ENCODE measurements around the gene SAMMSON.

The SAMMSON gene

DNA sequence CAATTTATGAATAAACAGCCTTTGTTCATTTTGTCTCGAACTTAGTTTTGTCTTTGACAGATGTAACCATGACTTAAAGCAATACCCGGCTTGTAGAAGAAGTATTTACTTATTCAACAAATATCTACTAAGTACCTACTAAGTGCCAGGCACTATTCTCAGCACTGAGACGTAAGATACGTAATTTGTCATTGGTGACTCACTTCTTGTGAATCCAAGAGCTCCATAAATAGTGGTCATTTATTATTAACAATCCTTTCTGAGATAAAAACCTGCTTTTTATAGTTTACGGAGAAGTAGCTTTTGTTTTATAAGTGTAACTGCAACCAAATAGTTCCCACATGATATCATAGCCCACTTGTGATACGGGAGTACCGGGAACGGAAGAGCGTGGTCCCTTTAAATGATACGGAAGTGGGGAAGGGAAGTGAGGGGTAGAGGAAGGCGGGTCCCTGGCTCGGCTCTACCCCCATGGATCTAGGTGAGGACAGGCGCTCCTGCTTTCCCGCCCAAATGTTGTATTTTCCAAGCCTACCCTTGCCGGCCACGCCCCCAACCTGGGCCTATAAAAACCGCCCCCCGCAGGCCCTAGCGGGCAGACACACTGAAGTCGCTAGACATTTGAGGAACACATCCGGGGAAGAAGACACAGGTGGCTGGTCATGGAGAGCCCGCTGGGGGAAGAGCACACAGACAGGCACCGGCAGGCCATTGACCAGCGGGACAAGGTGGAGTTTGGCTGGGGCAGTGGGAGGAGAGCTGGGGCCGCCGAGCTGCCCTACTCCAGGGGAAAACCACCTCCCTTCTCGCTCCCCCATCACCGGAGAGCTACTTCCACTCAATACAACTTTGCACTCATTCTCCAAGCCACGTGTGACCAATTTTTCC is at the start of gene SAMMSON:
Gene SAMMSON, plus strand, starts transcription at position 594 of the 888 bp plus-strand sequence.
- no peak for DNase-seq

DNA sequence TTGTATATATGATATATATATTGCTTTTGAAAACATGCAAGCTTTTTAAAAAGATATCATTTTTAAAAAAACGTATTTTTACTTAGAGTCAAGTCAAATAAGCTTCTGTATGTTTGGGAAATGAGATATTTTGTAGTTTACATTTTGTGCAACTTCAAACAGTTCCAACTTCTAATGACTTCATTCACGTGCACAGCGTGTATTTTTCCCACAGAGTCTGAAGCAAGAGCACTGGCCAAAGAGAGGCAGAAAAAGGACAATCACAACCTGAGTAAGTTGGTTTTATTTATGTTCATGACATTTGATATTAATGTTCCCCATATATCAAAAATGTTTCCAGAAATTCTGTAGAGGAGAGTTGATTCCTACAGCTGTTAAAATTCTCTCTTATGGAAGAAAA is 47.9 kb upstream of the SAMMSON start:
- DNase-seq, result no peak

- no peak for DNase-seq
These were observed 40.0 kb upstream of the SAMMSON start for GRCh38 chr3:69959581-69959980.

DNA sequence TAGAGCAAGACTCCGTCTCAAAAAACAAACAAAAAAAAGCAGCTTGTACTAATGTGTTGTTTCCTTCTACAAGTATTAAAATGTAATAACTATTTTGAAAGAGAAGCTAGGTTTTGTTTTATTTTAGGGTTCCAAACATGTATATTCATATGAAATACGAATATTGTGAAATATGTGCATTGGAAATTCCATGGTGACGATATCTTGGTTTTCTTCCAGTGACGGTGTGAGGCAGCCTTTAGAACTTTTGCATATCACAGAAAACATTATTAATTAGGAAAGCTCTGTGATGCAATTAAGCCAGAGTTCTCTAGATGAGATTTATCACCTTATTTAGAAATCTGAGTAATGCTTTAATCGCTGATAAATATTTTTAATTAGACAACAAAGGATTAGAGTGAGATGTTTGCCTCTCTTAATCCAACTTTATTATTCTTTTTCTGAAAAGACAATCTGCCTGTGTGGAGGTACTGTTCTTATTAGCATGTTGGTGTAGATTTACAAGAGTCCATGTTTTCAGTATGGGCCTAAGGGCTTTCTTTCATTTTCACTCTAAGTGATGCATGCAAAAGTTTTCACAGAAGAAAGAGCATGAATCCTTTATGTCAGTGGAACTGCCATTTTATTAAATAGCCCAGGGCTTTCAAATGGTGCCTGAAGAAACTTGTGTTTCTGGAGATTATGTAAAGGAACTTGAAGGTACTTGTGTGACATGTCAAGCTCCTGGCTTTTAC is 37.7 kb upstream of the SAMMSON start:
- no peak for DNase-seq

DNA sequence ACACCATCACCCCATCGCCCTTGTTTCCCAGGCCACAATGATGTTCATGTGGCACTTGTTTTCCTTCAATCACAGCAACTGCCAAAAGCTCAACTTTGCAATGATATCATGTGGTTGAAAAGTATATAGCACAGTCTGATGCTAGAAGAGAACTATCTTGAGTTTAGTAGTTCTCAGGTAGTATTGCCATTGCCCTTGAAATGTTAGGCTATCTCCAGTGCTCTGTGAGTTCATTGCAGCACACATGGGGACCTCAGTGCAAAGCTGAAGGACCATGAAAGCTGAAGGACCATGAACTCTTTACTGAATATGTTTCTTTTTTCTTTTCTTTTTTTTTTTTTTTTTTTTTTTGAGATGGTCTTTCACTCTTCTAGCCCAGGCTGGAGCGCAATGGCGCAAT is 35.9 kb upstream of the SAMMSON start:
- no peak for DNase-seq

DNA sequence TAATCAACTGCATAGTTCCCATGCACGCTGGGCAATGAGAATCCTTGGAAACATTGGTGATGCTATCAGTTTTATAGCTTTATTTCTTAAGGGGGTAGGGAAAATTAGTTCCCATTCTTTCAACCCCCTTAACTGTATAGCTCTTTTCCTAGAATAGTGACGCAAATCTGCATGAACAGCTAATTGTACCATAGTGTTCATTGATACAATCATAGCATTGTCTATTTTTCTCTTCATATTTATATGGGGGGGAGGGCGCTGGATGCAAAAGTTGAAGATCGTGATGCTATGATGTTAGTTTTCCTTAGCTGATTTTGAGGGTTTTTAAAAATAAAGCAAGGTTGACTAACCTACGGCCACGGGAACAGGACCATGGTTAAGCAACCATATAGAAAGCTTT is 32.4 kb upstream of the SAMMSON start:
- DNase-seq, result no peak

- no peak for DNase-seq
These were observed 28.7 kb upstream of the SAMMSON start for GRCh38 chr3:69970827-69971226.

DNA sequence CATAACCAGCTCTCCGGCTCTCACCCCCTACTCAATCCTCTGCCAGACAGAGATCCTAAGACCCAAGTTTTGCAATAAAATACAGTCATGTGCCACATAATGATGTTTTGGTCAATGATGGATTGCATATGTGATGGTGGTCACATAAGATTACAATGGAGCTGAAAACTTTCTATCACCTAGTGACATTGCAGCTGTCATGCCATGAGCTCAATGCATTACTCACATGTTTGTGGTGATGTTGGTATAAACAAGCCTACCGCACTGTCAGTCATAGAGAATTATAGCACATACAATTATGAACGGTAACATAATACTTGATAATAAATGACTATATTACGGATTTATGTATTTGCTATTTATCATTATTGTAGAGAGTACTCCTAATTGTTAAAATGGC is 26.9 kb upstream of the SAMMSON start:
- DNase-seq, result no peak

GRCh38 chr3:69976021-69976420 is 23.5 kb upstream of the SAMMSON start:
- DNase-seq, result no peak

DNA sequence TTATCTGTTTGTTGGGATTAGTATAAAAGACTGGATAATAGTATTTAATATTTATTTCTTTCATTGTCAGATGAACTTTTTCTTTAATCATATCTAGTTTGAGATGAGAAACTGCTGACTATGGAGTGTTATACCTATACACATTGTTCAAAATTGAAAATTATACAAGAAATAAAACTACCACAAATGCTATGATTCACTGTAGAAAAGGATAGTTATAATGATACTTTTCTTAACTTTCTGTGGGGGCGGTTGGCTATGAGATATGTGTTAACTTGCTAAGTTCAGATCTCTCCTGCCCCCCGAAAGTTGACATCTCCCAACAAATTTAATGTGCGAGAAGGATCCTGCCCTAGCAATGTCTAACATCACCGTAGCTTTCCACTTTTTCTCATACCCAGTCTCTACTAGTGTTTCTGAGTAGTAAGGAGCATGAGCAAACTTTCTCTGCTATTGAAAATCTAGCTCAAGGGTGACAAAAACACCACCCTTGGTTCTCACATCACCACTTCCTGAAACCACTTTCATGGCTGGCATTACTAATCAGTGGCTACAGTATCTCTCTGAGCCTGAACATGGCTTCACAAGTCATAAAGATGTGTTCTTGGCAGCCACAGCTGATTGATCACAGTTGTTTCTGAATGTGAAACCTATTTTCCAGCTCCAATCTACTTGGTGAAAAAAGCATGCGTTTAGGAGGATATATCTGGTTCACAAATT is 15.8 kb upstream of the SAMMSON start:
- DNase-seq, result no peak

DNA sequence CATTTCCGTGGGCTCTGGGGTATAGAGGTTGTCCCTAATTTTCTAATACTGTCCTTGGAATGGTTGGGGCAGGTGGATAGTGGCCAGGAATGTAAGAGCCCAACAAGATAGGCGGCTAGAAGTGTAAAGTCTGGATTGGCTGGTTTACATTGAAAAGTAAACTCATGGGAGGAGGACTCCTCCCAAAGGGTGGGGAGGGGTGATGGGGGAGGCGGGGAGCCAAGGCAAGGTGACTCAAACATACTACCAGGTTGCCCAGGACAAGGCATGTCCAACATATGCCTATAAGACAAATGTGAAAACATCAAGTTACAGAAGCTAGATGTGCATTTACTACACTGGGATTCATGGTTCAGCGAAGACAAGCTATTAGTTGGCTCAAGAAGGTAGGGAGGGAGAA is 14.3 kb upstream of the SAMMSON start:
- DNase-seq, result no peak

DNA sequence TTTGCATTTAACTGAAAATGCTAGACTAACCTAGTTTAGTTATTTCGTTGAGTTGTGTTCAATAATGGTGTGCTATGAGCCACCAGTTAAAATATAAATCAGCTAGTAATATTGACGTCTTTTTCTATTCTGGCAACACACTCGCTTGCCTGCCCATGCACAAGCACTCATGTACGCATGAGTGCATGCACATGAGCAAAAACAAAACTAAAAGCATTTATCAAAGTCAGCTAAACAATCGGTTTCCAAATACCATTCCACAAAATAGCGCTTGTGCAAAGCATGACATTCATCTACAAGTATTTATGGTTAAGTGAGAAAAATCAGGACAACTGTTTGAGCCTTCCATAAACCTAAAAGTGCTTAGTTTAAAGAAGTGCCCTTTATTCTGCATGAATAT is 13.1 kb upstream of the SAMMSON start:
- no peak for DNase-seq

DNA sequence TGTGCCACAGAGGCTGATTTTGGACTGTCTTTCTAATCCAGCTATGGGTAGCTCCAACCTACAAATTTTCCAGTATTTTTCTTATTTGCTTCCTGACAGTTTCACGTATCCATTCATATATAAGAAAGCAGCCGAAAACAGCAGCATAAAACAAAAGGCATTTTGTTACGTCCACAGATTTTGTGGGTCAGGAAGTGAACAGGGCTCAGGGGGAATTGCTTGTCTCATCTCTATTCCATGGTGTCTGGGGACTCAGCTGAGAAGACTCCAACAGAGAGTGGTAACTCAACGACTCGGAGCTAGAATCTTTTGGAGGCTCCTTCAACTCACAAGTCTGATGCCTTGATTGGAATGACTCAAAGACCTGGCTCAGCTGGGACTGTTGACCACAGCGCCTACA is 11.7 kb upstream of the SAMMSON start:
- DNase-seq, result no peak

GRCh38 chr3:69993757-69994156 is 5.8 kb upstream of the SAMMSON start:
- DNase-seq, result no peak

DNA sequence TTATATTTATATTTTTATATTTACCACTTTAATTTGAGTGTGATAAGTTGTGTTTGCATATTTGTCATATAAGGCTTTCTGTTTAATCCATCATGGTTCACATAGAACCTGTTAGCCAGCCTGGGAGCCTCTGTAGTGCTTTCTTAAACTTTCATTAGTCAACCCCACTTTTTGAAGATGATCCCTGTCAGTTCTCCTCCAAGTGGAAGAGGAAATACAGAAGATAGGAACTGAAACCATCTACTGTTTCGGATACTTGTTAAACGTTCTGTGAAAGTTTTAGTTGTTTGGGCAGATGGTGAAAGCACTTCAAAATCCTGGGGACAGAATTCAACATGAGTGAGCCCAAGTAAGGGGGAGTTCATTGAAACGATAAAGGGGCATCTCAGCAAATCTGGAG is 4.6 kb upstream of the SAMMSON start:
- DNase-seq, result no peak

DNA sequence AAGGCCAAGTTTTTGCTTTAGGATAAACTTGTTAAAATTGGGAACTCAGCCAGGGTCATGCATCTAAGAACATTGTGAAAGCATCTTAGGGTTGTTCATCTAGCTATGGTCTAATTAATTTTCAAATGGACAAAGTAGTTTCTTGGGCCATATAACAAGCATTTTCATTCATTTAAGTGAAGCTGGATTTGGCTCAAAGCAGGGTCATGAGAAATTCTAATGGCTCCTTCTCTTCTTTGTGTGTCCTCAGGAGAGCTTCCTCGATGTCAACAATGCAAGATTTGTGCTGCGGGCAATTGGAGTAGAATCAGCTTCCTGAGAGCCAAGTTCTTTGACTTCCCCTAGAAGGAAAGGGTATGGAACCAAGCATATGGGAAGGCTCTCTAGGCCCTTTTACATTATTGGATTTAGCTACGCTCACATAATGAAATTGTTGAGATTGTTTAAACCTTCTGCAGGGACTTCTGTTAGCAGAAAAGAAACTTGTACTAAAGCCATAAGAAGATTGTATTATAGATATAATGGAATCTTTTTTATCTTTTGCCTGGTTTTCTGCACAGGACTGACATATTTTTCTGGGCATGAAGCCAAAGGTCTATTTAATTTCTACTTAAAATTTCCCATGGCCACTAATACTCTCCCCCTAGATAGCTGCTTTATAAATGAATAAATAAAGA is 1.8 kb upstream of the SAMMSON start:
- DNase-seq, result no peak

GRCh38 chr3:69998759-69999139 is 784 bp upstream of the SAMMSON start:
- no peak for DNase-seq

- DNase-seq, result no peak
These were observed 486 bp downstream of the SAMMSON start for GRCh38 chr3:70000028-70000410.

DNA sequence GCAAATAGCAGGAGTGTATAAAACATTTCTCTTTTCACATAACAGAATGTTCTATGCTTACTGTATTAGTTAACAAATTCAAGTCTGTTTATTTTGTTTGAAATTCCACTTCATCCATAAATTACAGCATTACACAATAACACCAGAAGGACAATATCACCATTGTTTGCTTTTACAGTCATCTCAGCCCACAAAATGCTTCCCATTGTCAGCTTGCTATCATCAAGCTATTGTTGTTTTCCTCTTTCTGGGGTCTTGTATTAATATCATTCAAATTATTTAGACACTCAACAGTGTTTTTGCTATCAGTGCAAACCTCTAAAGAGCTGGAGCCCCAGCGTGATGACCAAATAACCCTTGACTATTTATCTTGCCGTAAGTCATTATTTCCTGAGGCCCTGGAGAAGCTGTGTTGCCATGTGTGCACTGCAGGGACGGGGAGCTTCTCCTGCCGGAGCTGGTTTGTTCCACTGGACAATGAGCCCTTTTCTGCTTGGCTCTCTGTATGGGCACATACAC is 1.1 kb downstream of the SAMMSON start:
- DNase-seq, result no peak

DNA sequence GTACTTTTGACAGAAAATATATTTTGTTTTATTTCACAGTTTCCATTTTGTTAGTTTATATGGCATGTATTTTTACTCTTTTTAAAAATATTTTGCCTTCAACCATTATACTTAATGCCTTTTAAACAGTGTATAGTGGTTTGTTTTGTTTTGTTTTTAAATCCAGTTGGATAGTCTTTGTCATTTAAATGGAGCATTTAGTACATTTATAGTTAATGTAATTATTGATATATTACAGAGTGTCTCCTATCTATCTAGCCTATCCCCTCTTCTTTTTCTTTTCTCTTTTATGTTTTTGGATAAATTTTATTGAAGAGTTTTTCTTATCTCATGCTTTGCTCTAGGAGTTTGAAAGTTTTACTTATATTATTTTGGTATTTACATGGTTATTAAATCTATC is 3.6 kb downstream of the SAMMSON start:
- no peak for DNase-seq

GRCh38 chr3:70006089-70006488 is 6.6 kb downstream of the SAMMSON start:
- DNase-seq, result no peak

DNA sequence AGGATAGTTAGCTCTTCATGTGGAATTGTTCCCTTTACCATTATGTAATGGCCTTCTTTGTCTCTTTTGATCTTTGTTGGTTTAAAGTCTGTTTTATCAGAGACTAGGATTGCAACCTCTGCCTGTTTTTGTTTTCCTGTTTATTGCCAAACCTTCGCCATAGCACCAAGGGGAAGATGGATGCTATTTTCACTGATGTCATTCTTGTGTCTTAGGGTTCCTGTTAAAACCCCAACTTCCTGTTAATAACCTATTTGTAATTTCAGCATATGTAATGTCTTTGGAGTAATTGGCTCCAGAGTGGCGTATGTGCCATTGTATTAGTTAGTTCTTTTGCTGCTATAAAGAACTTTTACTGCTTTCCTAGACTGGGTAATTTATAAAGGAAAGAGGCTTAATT is 10.8 kb downstream of the SAMMSON start:
- DNase-seq, result no peak

DNA sequence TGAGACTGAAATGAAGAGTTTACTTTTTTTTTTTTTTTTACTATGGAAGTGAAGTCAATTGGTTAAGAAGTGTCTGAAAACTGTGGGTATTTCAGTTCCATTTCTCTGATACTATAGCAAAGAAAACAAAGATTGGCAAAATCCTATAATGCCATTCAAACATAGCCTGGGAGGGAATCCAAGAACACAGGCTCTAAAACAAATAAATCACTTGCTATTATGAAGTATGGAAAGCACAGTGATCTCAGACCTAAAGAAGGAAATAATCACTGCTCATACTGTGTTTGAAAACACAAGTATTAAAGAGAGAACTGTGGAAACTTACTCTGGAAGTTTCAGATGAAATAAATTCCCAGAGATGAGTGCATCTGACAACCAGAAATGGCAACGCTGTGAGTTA is 12.0 kb downstream of the SAMMSON start:
- no peak for DNase-seq
